PC-3 (cell line): ENCODE data around the gene ANKRD40CL. TPM values are rescaled to one million over a fixed set of nuclear protein-coding genes. Genes with fewer than 3 reads are reported as not detected.

ENCODE experiments used
- ATAC-seq: fragments of 200-7000 bp; cut with Tn5 transposase; 2 replicates; pipeline ENCODE4 v1.9.1; 2020; ENCODE audit warnings: mild to moderate bottlenecking, moderate library complexity
- BruUV-seq: library from RNA; stranded (reverse); fragments of 400-500 nt; replicated peaks from 2 replicates; lab custom pipeline; 2021; lab: Mats Ljungman, UMichigan
- CTCF ChIA-PET: fragments of 300-600 bp; sonication (Branson Sonifier 250); formaldehyde crosslinking; loops from one replicate; lab custom pipeline; 2022; ENCODE audit warnings: antibody characterized with exemption; lab: Charles Lee
- POLR2A ChIA-PET: fragments of 300-600 bp; sonication (Branson Sonifier 250); formaldehyde crosslinking; loops from one replicate; lab custom pipeline; 2022; ENCODE audit warnings: antibody characterized with exemption; ENCODE audit not compliant: unreplicated experiment; lab: Charles Lee
- DNase-seq: peaks from one replicate; pipeline ENCODE4 v3.0.0-alpha.2; 2015
- H2AFZ ChIP-seq: fragments of 300-600 bp; sonication (generic); 2 replicates; pipeline ENCODE4 v1.6.0; 2016; ENCODE audit warnings: antibody characterized with exemption, low read length
- H3F3A ChIP-seq: fragments of 300-600 bp; sonication (generic); one replicate; pipeline ENCODE4 v1.6.0; 2017; ENCODE audit warnings: antibody characterized with exemption, low read length, control low read depth, mild to moderate bottlenecking; ENCODE audit not compliant: unreplicated experiment
- H3K27ac ChIP-seq: fragments of 300-600 bp; sonication (generic); 2 replicates; pipeline ENCODE4 v1.5.1; 2016; ENCODE audit warnings: mild to moderate bottlenecking, low read length
- H3K27me3 ChIP-seq: fragments of 300-600 bp; sonication (generic); 2 replicates; pipeline ENCODE4 v1.6.1; 2016; ENCODE audit warnings: low read length, mixed read lengths
- H3K36me3 ChIP-seq: fragments of 300-600 bp; sonication (generic); 2 replicates; pipeline ENCODE4 v1.6.1; 2016; ENCODE audit warnings: low read depth, mixed run types, low read length, mixed read lengths
- H3K4me1 ChIP-seq: fragments of 300-600 bp; sonication (generic); 2 replicates; pipeline ENCODE4 v1.5.1; 2016; ENCODE audit warnings: low read length; ENCODE audit not compliant: insufficient read depth
- H3K4me2 ChIP-seq: fragments of 300-600 bp; sonication (generic); 2 replicates; pipeline ENCODE4 v1.6.0; 2016; ENCODE audit warnings: low read length
- H3K4me3 ChIP-seq: fragments of 300-600 bp; sonication (generic); 2 replicates; pipeline ENCODE4 v1.5.1; 2016; ENCODE audit warnings: mild to moderate bottlenecking, low read length, mixed read lengths
- H3K79me2 ChIP-seq: fragments of 300-600 bp; sonication (generic); 2 replicates; pipeline ENCODE4 v1.6.1; 2017; ENCODE audit warnings: low read length, mixed read lengths
- H3K9ac ChIP-seq: fragments of 300-600 bp; sonication (generic); 2 replicates; pipeline ENCODE4 v1.6.0; 2016; ENCODE audit warnings: mild to moderate bottlenecking, low read length
- H3K9me2 ChIP-seq: fragments of 300-600 bp; sonication (generic); replicated peaks from 2 replicates; pipeline ENCODE4 v1.6.1; 2016; ENCODE audit warnings: mixed run types, low read length, mixed read lengths
- H3K9me3 ChIP-seq: fragments of 300-600 bp; sonication (generic); 2 replicates; pipeline ENCODE4 v1.6.1; 2016; ENCODE audit warnings: low read length, mixed read lengths
- H4K20me1 ChIP-seq: fragments of 300-600 bp; sonication (generic); 2 replicates; pipeline ENCODE4 v1.6.1; 2016; ENCODE audit warnings: low read length, mixed read lengths
- EZH2 ChIP-seq: fragments of 300-600 bp; sonication (generic); IDR thresholded peaks from one replicate; pipeline ENCODE4 v1.6.1; 2017; ENCODE audit warnings: antibody characterized with exemption, mild to moderate bottlenecking, low read length; ENCODE audit not compliant: unreplicated experiment
- EZH2phosphoT487 ChIP-seq: fragments of 300-600 bp; sonication (generic); IDR thresholded peaks from 2 replicates; pipeline ENCODE4 v1.6.1; 2018; ENCODE audit warnings: mild to moderate bottlenecking, antibody characterized with exemption, low read length, borderline replicate concordance
- intact Hi-C: fragments of 100-400 bp; cut with micrococcal nuclease; formaldehyde crosslinking; loops from 2 replicates; pipeline ENCODE4 v1.9.0; 2023
- total RNA-seq: library from RNA; depleted of rRNA; stranded (reverse); fragments of >200 nt; gene quantifications from 2 replicates; pipeline ENCODE4 v1.2.3, GENCODE V29; 2014
- TF ChIP-seq, protein P1 (sequence below): fragments of 300-600 bp; sonication (generic); conservative IDR thresholded peaks from 2 replicates; pipeline ENCODE4 v1.5.1; 2017; ENCODE audit warnings: antibody characterized with exemption, low read depth, mild to moderate bottlenecking, low read length

The ANKRD40CL gene
- total RNA-seq, 1 experiment from 2014 or later, result not detected

DNA sequence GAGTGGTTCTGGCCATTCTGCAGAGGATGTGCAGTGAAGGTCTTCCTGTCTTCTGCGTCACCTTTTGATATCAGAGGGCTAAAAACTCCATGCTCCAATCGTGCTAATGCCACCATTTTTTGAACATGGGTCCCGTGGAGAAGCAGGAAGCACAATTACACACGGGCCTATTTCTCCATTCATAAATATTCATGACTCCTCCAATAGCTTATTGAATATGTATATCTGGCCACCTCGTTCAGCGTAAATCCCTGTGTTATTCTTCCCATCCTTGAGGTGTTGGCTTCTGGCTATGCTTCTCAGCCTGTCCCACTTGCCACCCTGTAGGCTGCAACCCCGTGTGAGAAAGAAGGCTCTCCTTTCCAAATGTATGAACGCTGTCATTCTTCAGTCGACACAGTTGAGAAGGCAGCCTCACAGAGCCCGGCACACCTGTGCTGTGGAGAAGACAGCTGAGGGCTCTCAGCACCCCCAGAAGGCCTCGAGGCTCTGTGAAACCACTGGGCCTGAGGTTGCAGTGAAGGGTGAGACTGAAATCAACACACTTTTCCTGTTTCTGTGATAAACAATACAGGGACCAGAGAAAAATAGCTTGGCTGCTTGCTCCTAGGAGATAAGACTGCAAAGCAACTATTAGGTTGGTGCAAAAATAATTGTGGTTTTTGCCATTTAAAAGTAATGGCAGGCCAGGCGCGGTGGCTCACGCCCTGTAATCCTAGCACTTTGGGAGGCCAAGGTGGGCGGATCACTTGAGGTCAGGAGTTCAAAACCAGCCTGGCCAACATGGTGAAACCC lies 4.9 kb upstream of the ANKRD40CL start:
- no TSS peak for BruUV-seq
- no peak overlapping the region for H2AFZ ChIP-seq
- no peaks in the 10 kb centered on the region for H3K79me2 ChIP-seq
- no peaks in the 10 kb centered on the region for H3K9me2 ChIP-seq
- H3K4me1 ChIP-seq, result peaks cover 8% of the 10 kb centered on the region
- no peaks in the 10 kb centered on the region for H3K9me3 ChIP-seq
- ChIA-PET POLR2A (no interaction called here), CTCF (interaction anchor here (0.6 kb wide), 1 partner anchor 99 kb away, joined by 3 read pairs; no protein-coding TSS in a partner anchor)
- H3K9ac ChIP-seq, result no peak overlapping the region
- no peaks in the 10 kb centered on the region for H4K20me1 ChIP-seq
- H3K27me3 ChIP-seq, result no peaks in the 10 kb centered on the region
- H3K36me3 ChIP-seq, result no peaks in the 10 kb centered on the region
- H3K27ac ChIP-seq, result no peak overlapping the region
- H3K4me2 ChIP-seq, result no peak overlapping the region
- intact Hi-C loops, result no loop called here
- no peak for ATAC-seq
- no peak overlapping the region for H3K4me3 ChIP-seq
- TF ChIP-seq EZH2phosphoT487 (no peak), EZH2 (no peak)
- TF ChIP-seq, protein P1, sequence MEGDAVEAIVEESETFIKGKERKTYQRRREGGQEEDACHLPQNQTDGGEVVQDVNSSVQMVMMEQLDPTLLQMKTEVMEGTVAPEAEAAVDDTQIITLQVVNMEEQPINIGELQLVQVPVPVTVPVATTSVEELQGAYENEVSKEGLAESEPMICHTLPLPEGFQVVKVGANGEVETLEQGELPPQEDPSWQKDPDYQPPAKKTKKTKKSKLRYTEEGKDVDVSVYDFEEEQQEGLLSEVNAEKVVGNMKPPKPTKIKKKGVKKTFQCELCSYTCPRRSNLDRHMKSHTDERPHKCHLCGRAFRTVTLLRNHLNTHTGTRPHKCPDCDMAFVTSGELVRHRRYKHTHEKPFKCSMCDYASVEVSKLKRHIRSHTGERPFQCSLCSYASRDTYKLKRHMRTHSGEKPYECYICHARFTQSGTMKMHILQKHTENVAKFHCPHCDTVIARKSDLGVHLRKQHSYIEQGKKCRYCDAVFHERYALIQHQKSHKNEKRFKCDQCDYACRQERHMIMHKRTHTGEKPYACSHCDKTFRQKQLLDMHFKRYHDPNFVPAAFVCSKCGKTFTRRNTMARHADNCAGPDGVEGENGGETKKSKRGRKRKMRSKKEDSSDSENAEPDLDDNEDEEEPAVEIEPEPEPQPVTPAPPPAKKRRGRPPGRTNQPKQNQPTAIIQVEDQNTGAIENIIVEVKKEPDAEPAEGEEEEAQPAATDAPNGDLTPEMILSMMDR, result no peak
- H3F3A ChIP-seq, result no peaks in the 10 kb centered on the region
- no peak for DNase-seq

DNA sequence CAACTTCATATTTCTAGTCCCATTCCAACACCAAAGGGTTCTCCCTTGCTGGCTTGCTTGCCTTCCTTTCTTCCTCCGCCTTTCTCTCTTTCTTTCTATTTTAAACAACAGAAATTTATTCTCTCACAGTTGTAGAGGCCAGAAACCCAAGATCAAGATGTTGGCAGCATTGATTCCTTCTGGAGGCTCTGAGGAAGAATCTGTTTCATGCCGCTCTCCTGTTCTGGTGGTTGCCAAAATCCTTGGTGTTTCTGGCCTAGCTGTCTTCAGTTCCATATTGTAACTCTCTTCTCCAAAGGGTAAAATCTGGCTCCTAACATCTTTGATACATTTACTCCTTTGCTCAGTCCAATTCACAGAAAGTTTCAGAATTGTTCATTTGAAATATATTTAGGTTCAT lies 3.0 kb upstream of the ANKRD40CL start:
- H3K4me3 ChIP-seq, result no peak overlapping the region
- no peak for ATAC-seq
- intact Hi-C loops, result no loop called here
- no peak overlapping the region for H3K4me2 ChIP-seq
- no peaks in the 10 kb centered on the region for H3K9me2 ChIP-seq
- H3K27me3 ChIP-seq, result no peaks in the 10 kb centered on the region
- POLR2A ChIA-PET, result no interaction called here
- no peaks in the 10 kb centered on the region for H4K20me1 ChIP-seq
- H3F3A ChIP-seq, result no peaks in the 10 kb centered on the region
- TF ChIP-seq EZH2phosphoT487, result no peak
- TF ChIP-seq, protein P1, result no peak
- TF ChIP-seq EZH2, result no peak
- peaks cover 8% of the 10 kb centered on the region for H3K4me1 ChIP-seq
- H3K9me3 ChIP-seq, result no peaks in the 10 kb centered on the region
- no peaks in the 10 kb centered on the region for H3K36me3 ChIP-seq
- H3K27ac ChIP-seq, result no peak overlapping the region
- no peak overlapping the region for H3K9ac ChIP-seq
- BruUV-seq, result no TSS peak
- no peaks in the 10 kb centered on the region for H3K79me2 ChIP-seq
- no peak for DNase-seq
- CTCF ChIA-PET, result no interaction called here
- H2AFZ ChIP-seq, result no peak overlapping the region

- no peaks in the 10 kb centered on the region for H3K9me3 ChIP-seq
- no peaks in the 10 kb centered on the region for H3K36me3 ChIP-seq
- intact Hi-C loops, result no loop called here
- H3F3A ChIP-seq, result no peaks in the 10 kb centered on the region
- H3K4me2 ChIP-seq, result no peak overlapping the region
- H3K79me2 ChIP-seq, result no peaks in the 10 kb centered on the region
- ATAC-seq (no peak), DNase-seq (no peak)
- no peaks in the 10 kb centered on the region for H4K20me1 ChIP-seq
- H2AFZ ChIP-seq, result no peak overlapping the region
- no peaks in the 10 kb centered on the region for H3K9me2 ChIP-seq
- no TSS peak for BruUV-seq
- H3K27ac ChIP-seq, result no peak overlapping the region
- H3K27me3 ChIP-seq, result no peaks in the 10 kb centered on the region
- no peak for TF ChIP-seq EZH2
- no peak for TF ChIP-seq EZH2phosphoT487
- TF ChIP-seq, protein P1, result no peak
- ChIA-PET POLR2A (no interaction called here), CTCF (interaction anchor here (1.0 kb wide), 1 partner anchor 13 kb away, joined by 5 read pairs; no protein-coding TSS in a partner anchor)
- H3K9ac ChIP-seq, result no peak overlapping the region
- H3K4me3 ChIP-seq, result no peak overlapping the region
- peaks cover 8% of the 10 kb centered on the region for H3K4me1 ChIP-seq
Measured at GRCh38 chr17:50769884-50770283, 2.6 kb upstream of the ANKRD40CL start.
